Measurements from ENCODE around the gene ETFRF1.

DNA sequence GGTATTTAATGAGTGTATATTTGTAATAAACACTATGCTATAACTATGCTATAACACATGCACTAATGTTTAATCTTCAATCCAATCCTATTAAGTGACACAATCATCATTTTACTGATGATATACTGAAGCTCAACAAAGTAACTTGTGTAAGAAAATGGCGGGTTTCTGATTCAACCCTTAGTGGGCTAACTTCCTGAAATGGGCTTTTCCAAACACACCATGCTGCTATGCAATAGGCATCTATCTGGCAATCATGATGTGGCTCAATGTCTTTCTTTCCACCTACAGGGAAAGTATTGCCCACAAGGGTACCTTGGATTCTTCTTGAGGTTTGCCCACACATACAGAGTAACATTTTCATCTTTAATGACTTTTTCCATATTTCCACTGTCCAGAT lies 48.4 kb upstream of the ETFRF1 start:
- TF ChIP-seq CTCF (conservative IDR thresholded peaks at IDR 0.05; ENCODE audit: low read depth, low read length), result no peak
- TF ChIP-seq EZH2 (IDR thresholded peaks at IDR 0.05; ENCODE audit: low read length, unreplicated experiment), result no peak

Data from PC-3 (cell line).